HCT116 (cell line): ENCODE results near the gene EPHA1. TPM values are rescaled to one million over a fixed set of nuclear protein-coding genes. Genes with fewer than 3 reads are reported as not detected.

Source experiments
- ATAC-seq: fragments of 200-7000 bp; cut with Tn5 transposase; 2 replicates; pipeline ENCODE4 v1.9.1; 2020; ENCODE audit warnings: mild to moderate bottlenecking, moderate library complexity
- BruUV-seq: library from RNA; stranded (reverse); fragments of 400-500 nt; replicated peaks from 2 replicates; lab custom pipeline; 2021; lab: Mats Ljungman, UMichigan
- CTCF ChIA-PET: fragments of 300-600 bp; sonication (Branson Sonifier 250); formaldehyde crosslinking; loops from one replicate; lab custom pipeline; 2021; ENCODE audit warnings: antibody characterized with exemption; lab: Charles Lee
- POLR2A ChIA-PET: fragments of 300-600, 350-600 bp; sonication (Branson Sonifier 250); formaldehyde crosslinking; loops from one replicate; lab custom pipeline; 2021; ENCODE audit warnings: antibody characterized with exemption; lab: Charles Lee
- RAD21 ChIA-PET, 2 experiments: fragments of 300-600 bp; sonication (Branson Sonifier 250); formaldehyde crosslinking; loops; one replicate each; lab custom pipeline; 2023; ENCODE audit warnings: low total read pairs in 2 of 2; ENCODE audit not compliant: uncharacterized antibody in 2 of 2, unreplicated experiment in 2 of 2, low non-redundant PET in 1 of 2; lab: Charles Lee
- DNase-seq: peaks from one replicate; pipeline ENCODE4 v3.0.0-alpha.2; 2010; ENCODE audit warnings: low read depth, low spot score
- H2AFZ ChIP-seq: fragments of 200-600 bp; shearing (Covaris generic), sonication (generic); 2 replicates; pipeline ENCODE4 v1.6.1; 2017; ENCODE audit warnings: low read depth, mixed run types, mixed read lengths, antibody characterized with exemption, low read length; ENCODE audit not compliant: poor library complexity, severe bottlenecking
- H3K27ac ChIP-seq: 2 replicates; pipeline ENCODE4 v1.5.1; 2012; ENCODE audit warnings: low read depth, low read length
- H3K27me3 ChIP-seq: fragments of 200-600 bp; sonication (generic); 2 replicates; pipeline ENCODE4 v1.6.1; 2016; ENCODE audit warnings: mixed run types, low read length, mixed read lengths; ENCODE audit not compliant: insufficient read depth
- H3K36me3 ChIP-seq, 2 experiments: fragments of 200-500 bp in 1 of 2; fragments of 200-600 bp in 1 of 2; sonication (Bioruptor generic) in 1 of 2; sonication (generic) in 1 of 2; 2 replicates each; pipeline versions ENCODE4 v1.5.1 to v1.6.1; 2014 to 2016; ENCODE audit warnings: low read length in 2 of 2, inconsistent platforms in 1 of 2, mixed read lengths in 1 of 2, mixed run types in 1 of 2; ENCODE audit not compliant: insufficient read depth in 2 of 2, control insufficient read depth in 1 of 2
- H3K4me1 ChIP-seq, 2 experiments: fragments of 200-600 bp in 1 of 2; sonication (generic) in 1 of 2; 2 replicates each; pipeline versions ENCODE4 v1.5.1 to v1.6.1; 2012 to 2017; ENCODE audit warnings: low read length in 2 of 2, inconsistent platforms in 1 of 2, mild to moderate bottlenecking in 1 of 2, mixed read lengths in 1 of 2, mixed run types in 1 of 2, moderate library complexity in 1 of 2; ENCODE audit not compliant: insufficient read depth in 2 of 2, control insufficient read depth in 1 of 2
- H3K4me2 ChIP-seq: fragments of 200-600 bp; sonication (generic); 2 replicates; pipeline ENCODE4 v1.6.1; 2017; ENCODE audit warnings: mixed run types, low read length, mixed read lengths
- H3K4me3 ChIP-seq, 2 experiments: fragments of 200-600 bp in 1 of 2; sonication (generic) in 1 of 2; replicated peaks in 1 of 2; 2 replicates each; pipeline ENCODE4 v1.5.1; 2011 to 2016; ENCODE audit warnings: low read length in 2 of 2, control low read depth in 1 of 2, low read depth in 1 of 2, mild to moderate bottlenecking in 1 of 2, mixed read lengths in 1 of 2, mixed run types in 1 of 2
- H3K79me2 ChIP-seq: fragments of 200-600 bp; sonication (generic); 2 replicates; pipeline ENCODE4 v1.6.1; 2017; ENCODE audit warnings: mild to moderate bottlenecking, mixed run types, low read length, moderate library complexity, mixed read lengths; ENCODE audit not compliant: insufficient read depth
- H3K9ac ChIP-seq: fragments of 200-600 bp; sonication (generic); 2 replicates; pipeline ENCODE4 v1.6.1; 2016; ENCODE audit warnings: low read length, mixed read lengths
- H3K9me2 ChIP-seq: fragments of 200-600 bp; sonication (generic), shearing (Covaris generic); 2 replicates; pipeline ENCODE4 v1.6.1; 2017; ENCODE audit warnings: mixed run types, mild to moderate bottlenecking, moderate library complexity; ENCODE audit not compliant: insufficient read depth
- H3K9me3 ChIP-seq, 2 experiments: fragments of 200-500 bp in 1 of 2; fragments of 200-600 bp in 1 of 2; sonication (Bioruptor generic) in 1 of 2; sonication (generic) in 1 of 2; 2 replicates each; pipeline ENCODE4 v1.6.1; 2014 to 2017; ENCODE audit warnings: low read length in 2 of 2, mixed read lengths in 2 of 2, inconsistent platforms in 1 of 2, low read depth in 1 of 2, mild to moderate bottlenecking in 1 of 2, mixed run types in 1 of 2, moderate library complexity in 1 of 2; ENCODE audit not compliant: control insufficient read depth in 1 of 2, insufficient read depth in 1 of 2
- H4K20me1 ChIP-seq: fragments of 200-600 bp; sonication (generic), shearing (Covaris generic); 2 replicates; pipeline ENCODE4 v1.6.1; 2017; ENCODE audit warnings: mixed run types, mild to moderate bottlenecking, moderate library complexity; ENCODE audit not compliant: insufficient read depth
- CBX3 ChIP-seq: IDR thresholded peaks from 2 replicates; pipeline ENCODE4 v1.6.1; 2012; ENCODE audit warnings: low read depth
- EZH2 ChIP-seq: fragments of 200-600 bp; sonication (generic); IDR thresholded peaks from 2 replicates; pipeline ENCODE4 v1.6.1; 2017; ENCODE audit warnings: antibody characterized with exemption, mixed run types
- EZH2phosphoT487 ChIP-seq: fragments of 200-600 bp; IDR thresholded peaks from 2 replicates; pipeline ENCODE4 v1.6.1; 2018; ENCODE audit warnings: antibody characterized with exemption, borderline replicate concordance
- SIN3A ChIP-seq: IDR thresholded peaks from 2 replicates; pipeline ENCODE4 v1.6.1; 2012; ENCODE audit warnings: low read depth
- ZNF274 ChIP-seq: fragments of 200-500 bp; sonication (Bioruptor generic); IDR thresholded peaks from 2 replicates; pipeline ENCODE4 v1.6.1; 2014; ENCODE audit warnings: mild to moderate bottlenecking, low read depth, low read length, inconsistent platforms
- intact Hi-C: fragments of 100-400 bp; cut with micrococcal nuclease; formaldehyde crosslinking; loops from 2 replicates; pipeline ENCODE4 v1.10.0; 2022
- total RNA-seq: library from RNA; stranded (reverse); gene quantifications from one replicate; pipeline ENCODE4 v1.2.1, GENCODE V29; 2021; ENCODE audit not compliant: unreplicated experiment
- TF ChIP-seq, protein P1 (sequence below): IDR thresholded peaks from 2 replicates; pipeline ENCODE4 v1.6.1; 2011; ENCODE audit warnings: mild to moderate bottlenecking, low read length, moderate library complexity; ENCODE audit not compliant: insufficient replicate concordance; ENCODE audit errors: extremely low read depth

Gene EPHA1
- total RNA-seq, 1 experiment from 2014 or later, result 29.9 TPM

DNA sequence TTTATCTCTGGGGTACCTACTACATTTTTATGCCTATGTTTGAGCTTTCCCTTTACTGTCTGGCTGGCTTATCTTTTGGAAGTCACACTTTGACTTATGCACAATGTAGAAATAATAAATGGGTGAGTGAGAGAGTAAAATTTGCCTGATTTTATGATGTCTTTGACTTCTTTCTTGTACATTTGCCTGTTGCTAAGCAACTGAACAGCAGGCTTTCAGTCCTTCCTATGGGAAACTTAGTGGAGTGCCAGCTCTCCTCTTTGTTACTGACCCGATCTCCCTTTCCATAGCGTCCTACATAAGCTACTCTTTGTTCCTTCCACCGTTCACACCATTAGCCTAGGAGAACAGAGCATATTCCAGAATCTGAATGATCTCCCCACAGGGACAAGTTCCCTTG lies 38.8 kb upstream of the EPHA1 start (continued):
- TF ChIP-seq, protein P1, sequence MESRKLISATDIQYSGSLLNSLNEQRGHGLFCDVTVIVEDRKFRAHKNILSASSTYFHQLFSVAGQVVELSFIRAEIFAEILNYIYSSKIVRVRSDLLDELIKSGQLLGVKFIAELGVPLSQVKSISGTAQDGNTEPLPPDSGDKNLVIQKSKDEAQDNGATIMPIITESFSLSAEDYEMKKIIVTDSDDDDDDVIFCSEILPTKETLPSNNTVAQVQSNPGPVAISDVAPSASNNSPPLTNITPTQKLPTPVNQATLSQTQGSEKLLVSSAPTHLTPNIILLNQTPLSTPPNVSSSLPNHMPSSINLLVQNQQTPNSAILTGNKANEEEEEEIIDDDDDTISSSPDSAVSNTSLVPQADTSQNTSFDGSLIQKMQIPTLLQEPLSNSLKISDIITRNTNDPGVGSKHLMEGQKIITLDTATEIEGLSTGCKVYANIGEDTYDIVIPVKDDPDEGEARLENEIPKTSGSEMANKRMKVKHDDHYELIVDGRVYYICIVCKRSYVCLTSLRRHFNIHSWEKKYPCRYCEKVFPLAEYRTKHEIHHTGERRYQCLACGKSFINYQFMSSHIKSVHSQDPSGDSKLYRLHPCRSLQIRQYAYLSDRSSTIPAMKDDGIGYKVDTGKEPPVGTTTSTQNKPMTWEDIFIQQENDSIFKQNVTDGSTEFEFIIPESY, result no peak

DNA sequence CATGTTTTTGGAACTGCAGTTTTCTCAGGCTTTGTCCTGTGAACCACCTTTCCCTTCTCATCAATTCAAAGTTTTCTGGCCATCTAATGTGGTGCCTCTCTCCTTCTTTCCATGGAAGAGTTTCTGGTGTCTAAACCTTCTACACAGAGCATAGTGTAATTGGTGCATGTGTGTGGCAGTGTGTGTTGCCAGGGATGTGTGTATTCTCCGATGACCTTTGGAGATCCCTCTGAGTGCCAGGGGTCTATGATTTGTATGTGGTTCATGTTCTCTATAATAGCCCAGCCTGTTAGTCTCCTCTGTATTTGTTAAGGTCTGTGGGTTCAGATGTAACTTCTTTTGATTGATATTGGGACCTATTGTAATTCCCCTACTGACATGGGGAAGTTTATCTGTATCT lies 36.1 kb upstream of the EPHA1 start:
- TF ChIP-seq CBX3 (no peak), EZH2phosphoT487 (no peak)
- intact Hi-C loops, result no loop called here
- Histone ChIP-seq H3K9me3 (no peaks in the 10 kb centered on the region), H3K9me2 (no peaks in the 10 kb centered on the region), H3K4me2 (no peak overlapping the region), H3K79me2 (no peaks in the 10 kb centered on the region), H3K27me3 (no peaks in the 10 kb centered on the region), H4K20me1 (no peaks in the 10 kb centered on the region), H3K9ac (no peak overlapping the region), H3K4me1 (no peaks in the 10 kb centered on the region), H3K4me3 (no peak overlapping the region), H2AFZ (no peak overlapping the region), H3K36me3 (no peaks in the 10 kb centered on the region), H3K27ac (no peak overlapping the region)
- POLR2A ChIA-PET, result no interaction called here
- DNase-seq, result no peak
- no peak for ATAC-seq
- CTCF ChIA-PET, result no interaction called here
- RAD21 ChIA-PET, result no interaction called here
- no TSS peak for BruUV-seq

DNA sequence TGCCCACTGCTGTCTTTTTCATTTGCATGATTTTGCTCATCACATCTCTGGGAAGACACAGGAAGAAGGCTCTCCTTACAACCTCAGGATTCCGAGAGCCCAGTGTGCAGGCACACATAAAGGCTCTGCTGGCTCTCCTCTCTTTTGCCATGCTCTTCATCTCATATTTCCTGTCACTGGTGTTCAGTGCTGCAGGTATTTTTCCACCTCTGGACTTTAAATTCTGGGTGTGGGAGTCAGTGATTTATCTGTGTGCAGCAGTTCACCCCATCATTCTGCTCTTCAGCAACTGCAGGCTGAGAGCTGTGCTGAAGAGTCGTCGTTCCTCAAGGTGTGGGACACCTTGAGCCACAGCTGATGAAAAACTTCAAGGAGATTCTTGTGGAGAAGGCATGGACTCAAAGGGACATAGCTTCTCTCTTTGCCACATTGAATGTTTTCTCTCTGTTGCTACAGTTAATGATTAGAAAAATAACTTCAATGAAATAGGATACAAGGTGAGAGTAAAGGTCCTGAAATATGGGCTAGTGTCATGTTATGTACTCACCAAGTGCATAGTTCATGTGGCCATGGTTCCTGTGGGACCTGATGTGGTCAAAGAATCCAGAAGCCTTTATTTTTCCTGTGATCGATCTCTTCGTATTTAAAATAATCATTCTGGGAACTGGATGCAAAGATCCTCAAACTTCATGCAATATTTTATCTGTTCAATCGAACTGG lies 35.6 kb upstream of the EPHA1 start:
- Histone ChIP-seq H3K4me1 (no peaks in the 10 kb centered on the region), H4K20me1 (no peaks in the 10 kb centered on the region), H3K9me2 (no peaks in the 10 kb centered on the region), H3K27me3 (no peaks in the 10 kb centered on the region), H2AFZ (no peak overlapping the region), H3K9me3 (no peaks in the 10 kb centered on the region), H3K36me3 (no peaks in the 10 kb centered on the region), H3K4me3 (no peak overlapping the region), H3K4me2 (no peak overlapping the region), H3K9ac (no peak overlapping the region), H3K79me2 (no peaks in the 10 kb centered on the region), H3K27ac (no peak overlapping the region)
- POLR2A ChIA-PET, result no interaction called here
- no peak for DNase-seq
- intact Hi-C loops, result no loop called here
- ATAC-seq, result no peak
- RAD21 ChIA-PET, result no interaction called here
- TF ChIP-seq ZNF274, result no peak
- TF ChIP-seq EZH2, result no peak
- no peak for TF ChIP-seq SIN3A
- no TSS peak for BruUV-seq
- CTCF ChIA-PET, result no interaction called here
